ENCODE data around the gene CAPZB.

Gene CAPZB

DNA sequence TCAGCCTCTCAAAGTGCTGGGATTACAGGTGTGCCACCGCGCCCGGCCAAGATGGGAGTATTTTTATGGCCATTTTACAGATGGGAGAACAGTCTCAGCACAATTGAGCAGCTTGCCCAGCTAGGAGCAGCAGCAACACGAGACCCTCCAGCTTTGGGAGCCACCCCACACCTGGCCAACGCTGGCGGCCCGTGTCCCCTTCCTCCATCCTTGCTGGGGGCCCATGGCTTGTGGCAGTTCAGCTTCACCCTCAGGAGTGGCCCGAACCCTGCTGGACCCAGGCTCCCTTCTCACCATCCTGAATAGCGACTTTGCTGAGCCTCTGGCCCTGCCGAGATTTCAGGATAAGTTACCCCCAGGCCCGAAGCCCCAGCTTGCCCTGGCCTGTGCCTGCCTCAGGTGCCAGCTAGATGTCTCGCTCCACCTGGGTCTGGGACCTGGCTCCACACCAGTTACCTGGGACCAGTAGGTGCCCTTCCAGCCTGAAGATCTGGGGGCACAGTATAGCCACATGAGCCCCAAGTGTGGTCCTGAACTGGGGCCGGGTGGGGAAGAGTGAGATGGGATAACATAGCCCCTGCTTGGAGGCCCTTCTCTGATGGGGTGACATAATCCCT, 154.0 kb downstream of the CAPZB start:
- H3K9ac ChIP-seq (ENCODE audit: low read length), result no peak overlapping the region
- H4K20me1 ChIP-seq (ENCODE audit: insufficient read depth, low read length), result no peaks in the 10 kb centered on the region
- no peaks in the 10 kb centered on the region for H3K36me3 ChIP-seq (ENCODE audit: insufficient read depth, low read length)
- H3K27ac ChIP-seq (ENCODE audit: low read depth, low read length, poor library complexity, severe bottlenecking), result no peak overlapping the region
- H3K27me3 ChIP-seq (ENCODE audit: insufficient read depth, low read length), result no peaks in the 10 kb centered on the region
- H3K4me1 ChIP-seq (ENCODE audit: insufficient read depth, low read length, severe bottlenecking), result peaks cover 2% of the 10 kb centered on the region
- no peak for TF ChIP-seq EZH2 (IDR thresholded peaks at IDR 0.05; ENCODE audit: borderline replicate concordance, low read length)
- TF ChIP-seq, protein P1, sequence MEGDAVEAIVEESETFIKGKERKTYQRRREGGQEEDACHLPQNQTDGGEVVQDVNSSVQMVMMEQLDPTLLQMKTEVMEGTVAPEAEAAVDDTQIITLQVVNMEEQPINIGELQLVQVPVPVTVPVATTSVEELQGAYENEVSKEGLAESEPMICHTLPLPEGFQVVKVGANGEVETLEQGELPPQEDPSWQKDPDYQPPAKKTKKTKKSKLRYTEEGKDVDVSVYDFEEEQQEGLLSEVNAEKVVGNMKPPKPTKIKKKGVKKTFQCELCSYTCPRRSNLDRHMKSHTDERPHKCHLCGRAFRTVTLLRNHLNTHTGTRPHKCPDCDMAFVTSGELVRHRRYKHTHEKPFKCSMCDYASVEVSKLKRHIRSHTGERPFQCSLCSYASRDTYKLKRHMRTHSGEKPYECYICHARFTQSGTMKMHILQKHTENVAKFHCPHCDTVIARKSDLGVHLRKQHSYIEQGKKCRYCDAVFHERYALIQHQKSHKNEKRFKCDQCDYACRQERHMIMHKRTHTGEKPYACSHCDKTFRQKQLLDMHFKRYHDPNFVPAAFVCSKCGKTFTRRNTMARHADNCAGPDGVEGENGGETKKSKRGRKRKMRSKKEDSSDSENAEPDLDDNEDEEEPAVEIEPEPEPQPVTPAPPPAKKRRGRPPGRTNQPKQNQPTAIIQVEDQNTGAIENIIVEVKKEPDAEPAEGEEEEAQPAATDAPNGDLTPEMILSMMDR (IDR thresholded peaks at IDR 0.05; ENCODE audit: low read length), result no peak
- no peak overlapping the region for H3K4me2 ChIP-seq (ENCODE audit: low read length)
- no peaks in the 10 kb centered on the region for H3K79me2 ChIP-seq (ENCODE audit: insufficient read depth, low read length)
- H3F3A ChIP-seq (ENCODE audit: insufficient read depth, low read length), result no peaks in the 10 kb centered on the region
- no peak overlapping the region for H3K4me3 ChIP-seq (ENCODE audit: low read depth, low read length, poor library complexity, severe bottlenecking)
- no peaks in the 10 kb centered on the region for H3K9me3 ChIP-seq (ENCODE audit: low read length)
- no peaks in the 10 kb centered on the region for H3K9me2 ChIP-seq (ENCODE audit: low read depth, low read length)
- H2AFZ ChIP-seq (ENCODE audit: low read length), result no peak overlapping the region

DNA sequence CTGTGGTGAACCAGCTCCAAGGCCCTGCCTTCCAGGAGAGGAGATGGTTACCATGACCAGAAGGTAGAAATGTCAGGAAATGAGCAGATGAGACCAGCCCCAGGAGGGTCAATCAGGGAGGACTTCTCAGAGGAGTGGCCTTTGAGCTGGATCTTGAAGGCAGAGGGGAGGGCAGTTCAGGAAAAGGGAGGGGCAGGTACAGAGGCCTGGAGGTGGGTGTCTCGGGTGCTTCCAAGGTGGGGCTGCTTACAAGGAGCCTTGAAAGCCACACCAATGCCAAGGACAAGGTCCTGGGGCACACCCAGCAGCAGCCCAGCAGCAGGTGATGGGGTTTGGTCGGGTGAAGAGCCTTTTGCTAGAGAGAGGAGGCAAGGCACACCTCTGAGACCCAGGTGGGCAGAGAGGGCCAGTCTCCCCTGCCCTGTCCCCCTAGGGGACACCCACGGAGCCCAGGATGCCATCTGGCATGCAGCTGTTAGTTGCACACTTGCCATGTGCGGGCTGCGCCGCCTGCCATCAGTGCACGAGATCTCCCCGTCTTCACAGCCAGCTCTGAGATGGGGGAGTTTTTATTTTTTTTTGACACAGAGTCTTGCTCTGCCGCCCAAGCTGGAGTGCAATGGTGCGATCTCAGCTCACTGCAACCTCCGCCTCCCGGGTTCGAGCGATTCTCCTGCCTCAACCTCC, 154.7 kb downstream of the CAPZB start:
- Histone ChIP-seq H3K79me2 (ENCODE audit: insufficient read depth, low read length) (no peaks in the 10 kb centered on the region), H3K27me3 (ENCODE audit: insufficient read depth, low read length) (no peaks in the 10 kb centered on the region), H3K4me2 (ENCODE audit: low read length) (no peak overlapping the region), H3K9ac (ENCODE audit: low read length) (no peak overlapping the region), H3K9me2 (ENCODE audit: low read depth, low read length) (no peaks in the 10 kb centered on the region), H3K27ac (ENCODE audit: low read depth, low read length, poor library complexity, severe bottlenecking) (no peak overlapping the region), H2AFZ (ENCODE audit: low read length) (no peak overlapping the region), H3K4me1 (ENCODE audit: insufficient read depth, low read length, severe bottlenecking) (peaks cover 10% of the 10 kb centered on the region), H3K36me3 (ENCODE audit: insufficient read depth, low read length) (no peaks in the 10 kb centered on the region), H3K9me3 (ENCODE audit: low read length) (no peaks in the 10 kb centered on the region), H3F3A (ENCODE audit: insufficient read depth, low read length) (no peaks in the 10 kb centered on the region), H3K4me3 (ENCODE audit: low read depth, low read length, poor library complexity, severe bottlenecking) (no peak overlapping the region), H4K20me1 (ENCODE audit: insufficient read depth, low read length) (no peaks in the 10 kb centered on the region)
- TF ChIP-seq EZH2 (IDR thresholded peaks at IDR 0.05; ENCODE audit: borderline replicate concordance, low read length), result no peak
- TF ChIP-seq, protein P1 (IDR thresholded peaks at IDR 0.05; ENCODE audit: low read length), result no peak

DNA sequence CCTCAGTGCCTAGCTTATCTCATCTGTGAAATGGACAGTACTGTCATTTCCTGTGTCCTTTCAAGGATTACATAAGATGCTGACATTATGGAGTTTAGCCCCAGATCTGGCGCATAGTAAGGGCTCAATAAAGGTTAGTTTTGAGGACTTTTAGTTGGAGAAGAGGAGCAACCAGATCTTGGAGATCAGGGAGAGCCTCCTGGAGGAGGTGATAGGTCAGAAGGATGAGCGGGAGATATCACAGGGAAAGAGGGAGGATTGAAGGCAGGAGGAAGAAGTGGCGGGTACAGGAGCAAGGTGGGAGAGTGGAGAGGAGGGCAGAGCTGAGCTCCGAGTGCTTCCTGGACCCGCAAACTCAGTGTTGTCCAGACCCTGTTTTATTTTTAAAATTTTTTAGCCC, 155.7 kb downstream of the CAPZB start:
- no peak overlapping the region for H3K9ac ChIP-seq (ENCODE audit: low read length)
- no peak for TF ChIP-seq EZH2 (IDR thresholded peaks at IDR 0.05; ENCODE audit: borderline replicate concordance, low read length)
- TF ChIP-seq, protein P1 (IDR thresholded peaks at IDR 0.05; ENCODE audit: low read length), result no peak
- H3K4me1 ChIP-seq (ENCODE audit: insufficient read depth, low read length, severe bottlenecking), result peaks cover 13% of the 10 kb centered on the region
- no peak overlapping the region for H3K4me2 ChIP-seq (ENCODE audit: low read length)
- peaks cover 7% of the 10 kb centered on the region for H3K36me3 ChIP-seq (ENCODE audit: insufficient read depth, low read length)
- no peaks in the 10 kb centered on the region for H4K20me1 ChIP-seq (ENCODE audit: insufficient read depth, low read length)
- H3K79me2 ChIP-seq (ENCODE audit: insufficient read depth, low read length), result no peaks in the 10 kb centered on the region
- no peaks in the 10 kb centered on the region for H3K9me2 ChIP-seq (ENCODE audit: low read depth, low read length)
- no peaks in the 10 kb centered on the region for H3F3A ChIP-seq (ENCODE audit: insufficient read depth, low read length)
- H2AFZ ChIP-seq (ENCODE audit: low read length), result no peak overlapping the region
- no peak overlapping the region for H3K4me3 ChIP-seq (ENCODE audit: low read depth, low read length, poor library complexity, severe bottlenecking)
- H3K27me3 ChIP-seq (ENCODE audit: insufficient read depth, low read length), result no peaks in the 10 kb centered on the region
- H3K9me3 ChIP-seq (ENCODE audit: low read length), result no peaks in the 10 kb centered on the region
- H3K27ac ChIP-seq (ENCODE audit: low read depth, low read length, poor library complexity, severe bottlenecking), result no peak overlapping the region

All from OCI-LY1 (cell line).